Measurements from ENCODE around the gene KRTAP9-1.
"Not testable (repeated sequence)": the region's sequence is repeated elsewhere in the genome, so short reads cannot be mapped to it uniquely, and the experiment has no call there.

The KRTAP9-1 gene

GRCh38 chr17:41189837-41190318 lies at the start of gene KRTAP9-1:
Gene KRTAP9-1, plus strand, starts transcription at chr17:41189887. Its CDS starts 0 bp downstream, at chr17:41189887.
- DNase-seq, result not testable (repeated sequence)

GRCh38 chr17:41140360-41141131 lies 49.1 kb upstream of the KRTAP9-1 start, which contains the start of gene KRTAP4-6:
Gene KRTAP4-6, minus strand, starts transcription at chr17:41140544. Its CDS starts 57 bp downstream, at chr17:41140487.
- no peak for DNase-seq

GRCh38 chr17:41141361-41141760 lies 48.3 kb upstream of the KRTAP9-1 start:
- DNase-seq, result no peak

GRCh38 chr17:41144846-41145245 lies 44.8 kb upstream of the KRTAP9-1 start:
- no peak for DNase-seq

- DNase-seq, result no peak
These were observed 44.4 kb upstream of the KRTAP9-1 start for GRCh38 chr17:41145261-41145660.

- no peak for DNase-seq
These were observed 42.0 kb upstream of the KRTAP9-1 start for GRCh38 chr17:41147531-41148204.

- DNase-seq, result not testable (repeated sequence)
These were observed 40.6 kb upstream of the KRTAP9-1 start for GRCh38 chr17:41148971-41149651.

GRCh38 chr17:41149652-41149985 lies 40.1 kb upstream of the KRTAP9-1 start, which contains the start of gene KRTAP4-5:
Gene KRTAP4-5, minus strand, starts transcription at chr17:41149825. Its CDS starts 58 bp downstream, at chr17:41149767.
- DNase-seq, result no peak

GRCh38 chr17:41150026-41150425 lies 39.7 kb upstream of the KRTAP9-1 start:
- DNase-seq, result no peak

- DNase-seq, result no peak
These were observed 38.2 kb upstream of the KRTAP9-1 start for GRCh38 chr17:41151525-41151924.

- no peak for DNase-seq
These were observed 35.8 kb upstream of the KRTAP9-1 start for GRCh38 chr17:41153856-41154255.

- DNase-seq, result not testable (repeated sequence)
These were observed 29.5 kb upstream of the KRTAP9-1 start for GRCh38 chr17:41160190-41160589.

- DNase-seq, result no peak
These were observed 29.0 kb upstream of the KRTAP9-1 start, which contains the start of gene KRTAP4-4 for GRCh38 chr17:41160648-41161047. Gene KRTAP4-4, minus strand, starts transcription at chr17:41160748. Its CDS starts 57 bp downstream, at chr17:41160691.

- DNase-seq, result no peak
These were observed 25.9 kb upstream of the KRTAP9-1 start for GRCh38 chr17:41163828-41164227.

- no peak for DNase-seq
These were observed 22.1 kb upstream of the KRTAP9-1 start for GRCh38 chr17:41167561-41167960.

GRCh38 chr17:41168121-41168520 lies 21.6 kb upstream of the KRTAP9-1 start, which contains the start of gene KRTAP4-3:
Gene KRTAP4-3, minus strand, starts transcription at chr17:41168221. Its CDS starts 49 bp downstream, at chr17:41168172.
- DNase-seq, result no peak

GRCh38 chr17:41171886-41172285 lies 17.8 kb upstream of the KRTAP9-1 start:
- DNase-seq, result no peak

- no peak for DNase-seq
These were observed 12.8 kb upstream of the KRTAP9-1 start for GRCh38 chr17:41176744-41177387.

- no peak for DNase-seq
These were observed 11.9 kb upstream of the KRTAP9-1 start, which contains the start of gene KRTAP4-2 for GRCh38 chr17:41177727-41178271. Gene KRTAP4-2, minus strand, starts transcription at chr17:41178221. Its CDS starts 57 bp downstream, at chr17:41178164.

- no peak for DNase-seq
These were observed 11.3 kb upstream of the KRTAP9-1 start for GRCh38 chr17:41178341-41178740.

GRCh38 chr17:41178843-41179616 lies 10.7 kb upstream of the KRTAP9-1 start:
- no peak for DNase-seq

Data from stimulated activated CD4-positive, alpha-beta T cell treated with anti-CD3 and anti-CD28 coated beads, Interleukin-1b, Interleukin-23, amount 100 ng/mL, for 48 hours (primary cell).